ENCODE data around the gene TMEM108.

TMEM108 gene

DNA sequence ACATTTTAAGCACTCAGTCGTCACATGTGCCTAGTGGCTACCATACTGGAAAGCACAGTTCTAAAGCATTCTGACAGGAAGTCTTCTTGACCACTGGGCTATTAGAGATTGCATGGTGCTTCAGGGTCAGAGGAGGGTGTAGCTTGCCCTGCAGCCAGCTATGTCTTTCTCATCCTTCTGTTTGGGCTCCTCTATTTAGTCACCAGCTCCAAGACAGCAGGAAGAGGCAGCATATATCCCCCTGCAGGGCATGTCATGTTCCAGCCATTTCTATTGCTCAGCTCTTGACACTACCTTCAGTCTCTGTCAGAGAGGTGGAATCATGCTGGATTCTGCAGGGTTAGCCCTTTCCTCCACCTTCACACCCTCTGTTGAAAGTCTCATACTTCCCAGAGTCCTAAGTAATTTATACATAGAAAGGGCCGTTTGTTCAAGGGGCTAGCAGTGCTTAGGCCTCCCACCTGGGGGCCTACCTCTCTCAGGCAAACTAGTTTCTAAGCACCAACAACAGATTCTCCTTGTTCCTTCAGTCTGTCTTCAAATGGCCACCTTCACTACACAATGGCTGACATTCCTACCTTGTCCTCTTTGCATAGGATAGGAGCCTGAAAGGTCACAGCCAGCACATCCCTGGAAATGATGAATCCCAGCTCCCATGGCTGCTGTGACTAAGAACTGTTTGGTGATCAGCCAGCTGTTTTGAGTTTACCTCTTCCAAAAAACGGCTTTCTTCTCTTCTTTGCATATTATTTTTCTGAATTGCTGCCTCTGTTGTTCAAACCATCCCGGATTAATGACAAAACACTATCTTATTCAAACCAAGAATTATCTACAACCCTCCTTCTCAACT, 246.0 kb downstream of the TMEM108 start:
- no peak for DNase-seq

DNA sequence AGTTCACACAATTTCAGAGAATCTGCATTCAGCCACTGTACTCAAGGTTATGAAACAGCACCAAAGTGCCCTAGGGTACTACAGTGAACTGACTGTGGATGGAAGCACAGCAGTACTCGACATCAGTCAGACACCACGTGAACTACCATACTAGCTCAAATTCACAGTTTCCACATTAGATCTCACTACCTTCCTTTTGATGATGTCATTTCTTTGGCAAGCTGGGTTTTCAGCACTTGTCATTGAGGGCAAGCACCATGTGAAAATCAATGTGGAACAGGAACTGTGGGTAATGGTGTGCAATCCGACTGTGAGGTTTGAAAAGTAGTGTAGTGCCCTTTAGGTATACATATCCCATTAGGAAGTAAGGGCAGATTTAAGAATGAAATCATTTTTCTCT, 251.1 kb downstream of the TMEM108 start:
- no peak for DNase-seq

DNA sequence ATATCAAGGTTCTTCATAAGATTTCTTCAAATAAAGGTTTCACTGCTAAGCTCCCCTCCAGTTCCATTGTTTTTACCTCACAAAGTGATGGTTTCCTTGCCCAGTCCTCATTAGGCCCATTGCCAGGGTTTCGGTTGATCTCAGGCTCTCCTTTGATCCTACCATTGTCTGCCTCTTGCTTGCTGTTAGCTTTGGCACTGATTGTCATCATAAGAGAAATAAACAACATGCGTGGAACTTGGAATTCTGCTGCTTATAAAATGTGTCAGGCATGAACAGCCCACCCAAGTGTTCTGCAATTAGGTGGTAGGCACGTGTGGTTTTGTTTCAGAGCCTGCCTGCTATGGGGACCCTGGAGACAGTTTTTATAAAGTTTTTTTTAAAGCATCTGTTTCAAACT, 254.1 kb downstream of the TMEM108 start:
- no peak for DNase-seq

DNA sequence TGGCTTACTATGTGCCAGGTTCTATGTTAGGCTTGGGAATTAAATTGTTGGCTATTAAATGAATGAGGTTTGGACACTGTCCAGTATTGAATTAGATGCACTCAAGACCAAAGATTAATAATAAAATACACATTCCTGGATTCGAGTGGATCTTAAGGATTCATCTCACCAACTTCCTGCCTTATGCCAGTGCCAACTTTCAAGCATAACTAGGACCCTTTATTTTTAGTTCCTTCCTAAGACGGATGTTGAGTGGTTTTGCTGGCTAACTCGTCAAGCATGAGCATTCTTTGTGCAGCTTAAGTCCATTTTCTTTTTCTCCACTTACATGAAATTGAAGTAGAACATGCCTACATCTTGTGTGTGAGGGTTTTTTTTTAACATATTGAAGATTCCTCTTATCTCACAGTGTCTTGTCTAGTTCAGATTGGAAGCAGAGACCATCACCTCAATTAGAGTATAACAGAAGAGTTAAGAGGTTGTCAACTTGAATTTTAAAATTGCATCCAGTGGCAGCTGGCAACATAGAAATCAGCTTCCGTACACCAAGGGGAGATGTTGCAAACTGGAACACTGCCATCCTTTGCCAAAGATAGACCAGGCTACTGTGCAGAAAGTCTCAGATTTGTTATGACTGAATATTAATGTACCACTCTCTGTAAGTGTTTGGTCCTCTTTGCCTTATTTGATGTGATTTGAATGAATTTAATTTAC, 255.4 kb downstream of the TMEM108 start:
- no peak for DNase-seq

DNA sequence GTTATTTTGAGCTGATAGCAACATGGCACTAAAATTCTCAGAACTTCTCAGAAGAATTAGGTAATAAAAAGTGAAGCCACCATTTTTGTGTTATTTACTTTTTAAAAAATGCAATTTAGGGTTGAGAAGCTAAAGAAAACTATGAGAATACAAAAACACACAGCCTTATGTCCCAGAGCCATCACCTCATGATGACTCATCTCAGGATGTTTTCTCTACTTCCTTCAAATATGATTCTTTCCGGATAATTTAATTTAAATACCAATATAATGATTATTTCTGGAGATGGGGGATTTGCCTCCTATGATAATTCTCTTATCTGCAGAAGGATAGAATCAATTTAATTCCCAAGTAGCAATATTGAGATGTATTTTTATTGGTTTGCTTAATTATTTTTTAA, 256.1 kb downstream of the TMEM108 start:
- no peak for DNase-seq

DNA sequence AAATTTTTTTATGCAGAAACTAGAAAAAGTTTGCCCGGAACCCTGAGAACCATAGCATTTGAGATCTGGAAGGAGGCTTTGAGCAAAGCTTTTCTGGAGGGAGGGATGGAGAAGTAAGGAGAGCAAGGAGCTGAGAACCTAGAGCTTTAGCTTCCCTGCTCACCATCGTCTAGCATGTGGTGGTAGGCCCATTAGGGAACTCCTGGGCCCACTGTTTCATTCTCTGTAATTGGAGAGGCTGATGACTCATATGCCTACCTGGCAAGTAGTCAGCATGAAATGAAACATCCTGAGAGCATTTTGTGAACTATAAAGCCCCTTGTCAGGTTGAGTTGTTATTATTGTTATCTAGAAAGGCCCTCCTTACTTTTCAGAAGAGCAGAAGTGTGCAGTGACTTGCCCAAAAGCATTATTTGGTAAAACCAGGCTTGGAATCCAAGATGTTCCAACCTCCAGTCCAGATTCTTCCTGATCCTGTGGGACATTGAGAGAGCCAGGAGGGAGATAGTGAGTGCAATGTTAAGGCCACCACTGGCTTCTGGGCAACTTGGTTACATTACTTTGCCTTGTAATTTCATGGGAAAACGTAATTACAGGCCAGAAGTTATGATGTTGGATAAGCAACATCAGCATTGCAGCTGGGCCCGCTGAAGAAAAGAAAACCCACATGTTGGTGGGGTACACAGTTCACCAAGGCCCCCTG, 257.2 kb downstream of the TMEM108 start:
- DNase-seq, result no peak

DNA sequence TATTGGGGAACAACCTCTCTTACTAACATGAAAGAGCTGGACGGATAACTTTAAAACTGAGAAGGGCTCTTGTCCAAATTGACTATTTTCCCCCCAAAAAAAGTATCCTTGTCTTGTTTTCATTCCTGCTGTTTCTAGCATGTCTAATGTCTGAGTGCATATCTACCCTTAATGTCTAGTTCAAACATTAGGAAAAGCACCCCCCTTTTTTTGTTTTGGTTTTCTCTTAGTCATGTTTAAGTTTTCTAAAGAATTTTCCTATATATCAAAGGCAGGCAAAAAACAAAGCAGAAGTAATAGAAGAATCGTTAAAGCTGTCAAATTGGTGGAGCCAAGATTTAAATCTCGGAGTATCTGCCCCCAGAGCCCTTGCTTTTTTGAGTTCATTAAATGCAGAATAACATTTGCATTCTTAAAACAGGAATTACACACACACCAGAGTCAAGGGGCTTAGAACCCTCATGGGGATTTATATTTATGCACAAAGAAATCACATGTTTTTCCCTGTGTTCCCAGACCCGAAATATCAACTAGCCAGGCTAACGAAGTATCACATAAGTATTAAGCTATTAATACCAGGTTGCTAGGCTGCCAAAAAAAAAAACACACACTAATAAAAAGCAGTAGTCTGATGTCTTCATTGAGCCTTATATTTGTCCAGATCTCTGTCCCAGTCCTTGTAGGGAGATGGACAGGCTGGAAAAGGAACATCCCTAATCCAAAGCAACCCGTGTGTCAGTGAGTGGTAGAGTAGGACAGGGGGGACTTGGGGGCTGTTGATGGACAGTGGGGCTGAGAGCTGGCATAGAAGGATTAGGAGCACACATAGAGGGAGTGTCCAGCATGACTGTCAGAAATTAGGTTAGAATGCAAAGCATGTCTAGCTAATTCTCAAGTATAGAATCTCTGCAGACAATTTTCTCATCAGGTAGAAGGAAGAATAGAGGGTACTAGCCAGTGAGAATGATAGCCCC, 258.0 kb downstream of the TMEM108 start:
- DNase-seq, result no peak

DNA sequence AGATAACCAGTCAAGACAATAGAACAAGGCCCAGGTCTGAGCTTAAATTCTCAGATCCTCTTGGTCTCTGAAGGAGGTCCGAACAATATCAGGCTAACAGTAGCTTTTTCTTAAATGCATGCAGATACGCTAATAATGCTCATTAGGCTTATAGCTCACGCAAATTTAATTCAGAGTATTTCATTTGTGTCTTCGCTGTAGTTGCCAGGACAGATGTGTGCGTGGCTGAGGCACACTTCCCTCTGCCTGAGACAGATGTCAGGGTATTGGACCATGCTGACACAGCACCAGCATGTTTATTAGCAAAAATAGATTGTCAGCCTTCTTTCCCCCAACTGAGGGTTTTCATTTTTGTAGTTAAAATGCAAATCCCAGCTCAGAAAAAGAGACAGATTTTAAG, 258.8 kb downstream of the TMEM108 start:
- no peak for DNase-seq

DNA sequence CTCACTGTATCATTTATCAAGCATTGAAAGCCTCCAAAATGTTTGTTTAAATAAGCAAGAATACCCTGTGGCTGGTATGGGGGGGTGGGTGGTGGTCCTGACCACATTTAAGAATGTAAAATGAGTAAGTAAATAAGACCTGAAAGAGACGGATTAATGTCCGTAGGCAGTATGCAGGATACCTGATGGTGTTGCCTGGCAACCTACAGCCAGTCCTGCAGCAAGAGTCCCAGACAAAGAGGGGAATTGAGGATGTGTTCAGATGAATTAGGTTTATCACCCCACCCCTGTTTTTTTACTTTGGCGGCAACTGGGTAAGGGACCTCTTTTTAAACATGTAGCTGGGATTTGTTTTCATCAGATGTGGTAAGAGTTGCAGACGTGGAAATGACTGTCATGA, 261.9 kb downstream of the TMEM108 start:
- no peak for DNase-seq

DNA sequence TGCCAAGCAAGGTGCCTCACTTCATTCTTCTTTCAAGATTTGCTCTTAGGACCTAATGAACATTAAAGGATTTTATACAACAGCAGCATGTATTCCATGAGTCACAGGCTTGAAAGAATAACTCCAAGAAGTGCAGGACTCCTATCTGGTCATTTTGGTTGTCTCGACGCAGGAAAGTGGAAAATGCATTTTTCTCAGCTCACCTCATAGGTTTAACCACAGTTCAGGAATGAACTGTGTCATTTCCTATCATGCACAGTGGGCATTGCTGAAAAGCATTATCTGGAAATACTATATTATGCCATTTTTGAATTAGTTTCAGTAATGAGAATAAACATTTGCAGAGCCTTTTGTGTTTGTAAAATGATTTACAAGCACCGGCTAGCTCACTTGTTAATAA, 263.0 kb downstream of the TMEM108 start:
- no peak for DNase-seq

DNA sequence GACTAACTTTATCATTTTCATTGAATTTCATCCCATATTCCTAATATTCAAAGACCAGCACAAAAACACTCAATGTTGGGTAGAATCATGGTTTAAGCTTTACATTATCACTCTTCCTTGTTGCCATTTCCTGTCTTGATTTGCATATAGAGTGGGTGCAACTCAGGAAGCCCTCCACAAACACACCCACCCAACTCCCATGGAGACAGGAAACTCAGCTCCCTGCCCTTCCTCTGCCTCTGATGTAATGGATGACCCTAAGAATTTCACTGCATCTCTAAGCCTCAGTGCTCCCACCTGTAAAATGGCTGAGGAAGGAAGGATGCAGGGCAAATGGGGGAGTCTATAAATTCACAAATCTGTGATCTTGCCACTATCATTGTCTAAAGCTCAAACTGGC, 263.5 kb downstream of the TMEM108 start:
- DNase-seq, result no peak

DNA sequence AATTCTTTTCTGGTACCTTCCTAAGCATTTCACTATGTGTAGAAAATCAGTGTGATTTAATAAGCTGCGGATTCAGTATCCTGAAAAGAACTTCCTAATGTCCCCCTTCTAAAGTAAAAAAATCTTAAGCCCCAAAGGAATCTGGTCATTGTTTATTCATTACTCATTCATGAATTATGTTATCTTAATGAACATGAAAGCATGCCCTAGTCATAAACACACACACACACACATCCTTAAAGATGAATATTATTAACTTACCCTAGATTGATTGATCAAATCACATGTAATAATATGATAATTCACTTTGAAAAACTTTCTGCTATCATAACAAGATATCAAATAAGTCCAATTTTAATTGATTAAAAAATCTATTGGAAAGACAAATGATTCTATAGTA, 265.2 kb downstream of the TMEM108 start:
- DNase-seq, result no peak

DNA sequence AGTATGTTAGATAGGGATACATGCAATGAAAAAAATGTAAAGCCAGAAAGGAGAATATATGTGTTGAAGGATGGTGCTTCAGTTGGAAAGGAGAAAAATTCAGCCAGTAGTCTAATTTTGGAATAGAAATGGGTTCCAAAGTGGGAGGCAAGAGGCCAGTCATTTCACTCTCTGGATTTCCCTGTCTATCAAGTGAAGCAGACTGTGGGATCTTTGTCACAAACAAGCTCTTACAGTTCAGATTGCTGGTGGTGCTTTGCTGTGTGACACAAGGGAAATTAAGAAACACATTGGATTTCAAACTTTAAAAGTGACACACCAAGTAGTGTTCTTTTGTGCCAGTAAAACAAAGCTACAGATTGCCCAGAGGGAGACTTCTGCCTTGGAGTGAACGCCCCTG, 279.7 kb downstream of the TMEM108 start:
- no peak for DNase-seq

DNA sequence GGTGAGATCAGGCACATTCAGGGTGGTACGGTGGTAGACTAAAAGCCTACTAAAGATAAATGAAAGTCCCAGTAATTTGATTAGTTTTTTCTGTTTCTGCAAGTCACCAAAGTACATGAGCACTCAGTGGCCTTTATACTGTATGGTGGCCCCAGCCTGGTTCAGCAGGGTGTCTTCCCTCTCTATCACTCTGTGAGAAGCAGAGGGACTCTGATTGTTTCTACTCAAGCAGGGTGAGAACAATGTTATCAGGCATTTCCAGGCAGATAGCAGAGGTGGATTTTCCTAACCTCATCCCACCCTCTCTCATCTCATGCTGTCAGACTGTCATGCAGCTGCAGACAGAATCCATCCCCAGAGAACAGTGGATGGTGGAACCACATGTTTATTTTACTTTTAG, 290.2 kb downstream of the TMEM108 start:
- DNase-seq, result no peak

DNA sequence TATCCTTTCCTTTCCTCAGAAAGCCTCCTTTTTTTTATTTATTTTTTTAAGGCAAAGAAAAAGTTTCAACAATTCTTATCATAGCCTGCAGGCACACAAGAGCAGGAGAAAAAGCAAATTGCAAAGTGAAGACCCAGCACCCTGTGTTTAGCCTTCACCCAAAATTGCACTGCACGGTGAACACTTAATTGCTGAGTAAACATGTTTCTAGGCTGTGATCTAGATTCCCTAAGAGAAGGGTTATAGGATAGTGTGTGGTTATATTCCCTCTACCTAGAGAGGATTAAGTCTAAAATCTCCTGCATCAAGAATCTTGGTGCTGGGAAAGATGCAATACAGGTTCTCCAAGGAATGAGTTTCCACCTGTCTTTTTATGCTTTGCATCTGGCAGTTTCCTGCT, 291.4 kb downstream of the TMEM108 start:
- DNase-seq, result no peak

DNA sequence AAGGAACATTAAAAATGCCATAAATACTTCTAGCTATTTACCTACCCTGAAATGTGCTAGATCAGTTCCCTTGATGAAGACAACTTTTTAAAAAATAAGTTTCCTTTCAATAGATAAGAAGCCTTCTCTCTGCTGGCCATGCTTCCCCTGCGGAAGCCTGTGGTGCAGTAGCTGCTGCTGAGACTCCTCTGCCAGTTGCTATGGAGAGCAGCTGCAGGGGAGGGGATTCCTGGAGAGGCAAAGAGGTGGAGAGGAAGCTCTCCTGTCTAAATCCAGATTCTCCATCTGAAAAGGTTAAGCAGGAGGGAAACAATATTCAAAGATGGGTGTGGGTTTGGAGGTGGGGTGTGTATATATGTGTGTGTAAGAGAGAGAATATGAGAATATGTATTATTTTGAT, 291.9 kb downstream of the TMEM108 start:
- no peak for DNase-seq

DNA sequence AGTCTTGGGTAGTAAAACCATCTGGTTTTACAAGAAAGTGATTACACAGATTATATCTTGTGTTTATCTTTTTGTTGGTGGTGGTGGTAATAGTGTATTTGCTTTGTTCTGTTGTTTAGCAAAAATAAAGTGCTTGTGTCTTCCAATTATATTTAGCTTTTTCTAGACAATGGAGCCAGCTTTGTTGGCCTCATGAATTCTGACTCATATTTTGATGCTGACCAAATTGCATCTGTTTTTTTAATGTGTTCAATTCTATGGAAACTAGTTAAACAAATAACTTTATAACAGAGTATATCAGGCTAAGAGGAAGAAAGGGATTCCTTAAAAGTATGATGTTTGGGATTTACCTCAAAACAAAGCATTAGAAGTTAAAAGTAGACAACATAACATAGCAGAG, 292.3 kb downstream of the TMEM108 start:
- no peak for DNase-seq

DNA sequence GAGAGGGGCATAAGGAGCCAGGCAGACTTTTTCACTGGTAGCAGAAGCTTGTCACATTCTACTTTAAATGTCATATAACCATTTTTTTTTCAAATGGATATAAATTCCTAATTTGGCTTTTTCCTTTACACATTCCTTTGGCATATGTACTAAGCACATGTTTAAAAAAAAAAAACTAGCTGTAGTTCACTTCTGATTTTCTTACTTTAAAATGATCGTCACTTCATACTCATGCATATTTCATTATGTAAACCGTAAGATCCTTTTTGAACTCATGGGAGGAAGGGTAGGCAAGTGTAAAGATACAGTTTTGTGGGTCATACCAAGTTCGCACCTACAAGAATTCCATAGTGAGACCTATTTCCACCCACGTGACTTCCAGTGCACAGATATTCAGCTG, 316.5 kb downstream of the TMEM108 start:
- DNase-seq, result no peak

DNA sequence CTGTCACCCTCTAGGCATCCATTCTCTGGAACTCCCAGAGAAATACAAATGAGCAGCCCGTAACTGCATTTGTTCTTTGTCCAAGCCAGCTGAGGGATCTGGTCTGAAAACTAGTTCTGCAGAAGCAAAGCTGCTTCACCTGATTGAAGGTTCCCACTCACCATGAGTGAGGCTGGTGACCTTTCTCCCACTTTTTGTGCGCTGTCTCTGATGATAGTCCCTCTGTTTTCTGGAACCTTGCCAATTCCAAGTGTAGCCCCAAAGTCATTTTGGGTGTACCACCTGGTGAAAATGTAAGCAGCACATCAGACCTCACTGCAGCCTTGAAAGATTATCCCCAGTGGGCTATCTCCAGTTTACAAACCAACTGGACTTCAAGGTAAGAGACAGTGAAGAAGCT, 322.3 kb downstream of the TMEM108 start:
- no peak for DNase-seq

DNA sequence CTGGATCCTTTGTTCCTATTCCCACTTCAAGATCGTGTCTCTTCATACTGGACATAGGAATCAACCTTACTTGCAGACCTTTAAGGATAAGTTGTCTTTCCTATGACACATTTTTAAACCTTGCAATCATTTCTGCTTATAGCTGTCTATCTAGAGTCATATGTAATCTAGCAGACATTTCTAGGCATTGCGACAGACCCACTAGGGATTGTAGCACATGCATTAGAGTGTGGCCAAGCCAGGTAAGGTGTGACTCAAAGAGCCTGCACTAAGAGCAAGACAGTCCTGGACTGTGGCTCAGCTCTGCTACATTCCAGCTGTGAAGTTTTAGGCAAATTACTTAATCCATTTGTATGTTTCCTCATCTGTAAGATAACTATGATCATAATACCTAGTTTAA, 322.8 kb downstream of the TMEM108 start:
- DNase-seq, result no peak

DNA sequence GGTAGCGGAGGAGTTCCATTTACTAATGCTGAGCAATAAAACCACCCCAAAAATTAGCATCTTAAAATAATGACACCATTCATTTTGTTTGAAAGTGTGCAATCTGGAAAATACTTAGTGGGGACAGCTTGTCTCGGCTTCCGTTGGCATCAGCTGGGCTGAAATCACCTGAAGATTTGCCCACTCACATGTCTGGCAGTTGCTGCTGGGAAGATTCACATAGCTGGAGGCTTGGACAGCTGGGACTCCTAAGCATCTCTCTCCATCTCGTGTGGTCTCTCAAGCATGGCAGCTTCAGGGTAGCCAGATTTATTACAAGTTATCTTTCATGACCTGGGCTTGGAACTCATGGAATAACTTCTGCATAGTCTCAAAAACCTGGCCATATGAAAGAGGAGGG, 323.2 kb downstream of the TMEM108 start:
- DNase-seq, result no peak

DNA sequence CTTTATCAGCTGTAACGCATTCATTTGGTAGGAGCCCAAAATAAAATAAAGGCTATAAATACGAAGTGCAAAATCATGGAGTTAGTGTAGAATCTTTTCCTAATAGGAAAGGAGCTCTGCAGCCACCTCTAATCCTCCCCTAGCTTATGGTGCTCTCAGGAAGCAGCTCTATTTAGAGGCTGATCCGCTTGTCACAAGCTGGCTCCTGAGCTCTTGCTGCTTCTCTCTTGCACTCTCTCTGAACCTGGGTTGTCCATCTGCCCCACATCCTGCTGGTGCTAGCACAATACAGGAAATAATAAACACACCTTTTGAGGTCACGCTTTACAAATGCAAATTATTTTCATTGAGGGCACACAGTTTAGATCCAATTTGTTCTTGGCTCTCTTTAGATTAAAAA, 324.3 kb downstream of the TMEM108 start:
- DNase-seq, result no peak

DNA sequence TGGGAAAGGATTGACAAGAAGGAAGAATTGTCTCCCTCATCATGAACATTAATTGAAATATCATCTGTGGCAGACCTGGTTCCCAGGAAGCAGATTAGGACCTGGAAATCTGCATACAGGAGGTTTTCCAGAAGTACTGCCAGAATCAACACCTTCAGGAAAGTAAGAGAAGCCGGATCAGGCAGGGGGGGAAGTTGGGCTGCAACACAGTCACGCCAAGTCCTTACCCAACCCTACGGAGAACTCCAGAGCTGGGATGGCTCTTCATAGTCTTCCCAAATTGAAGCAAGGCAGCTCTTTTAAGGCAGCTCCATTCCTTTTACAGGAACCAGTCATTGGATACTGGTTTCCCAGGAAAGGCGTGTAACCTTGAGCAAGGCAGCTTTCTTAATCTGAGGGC, 326.5 kb downstream of the TMEM108 start:
- no peak for DNase-seq

Data from activated naive CD4-positive, alpha-beta T cell treated with anti-CD3 and anti-CD28 coated beads, Interleukin-2, amount 50 U/mL, for 16 hours (primary cell).